Ramos (cell line): ENCODE measurements around the gene MYBL2.
"Not testable (repeated sequence)": the region's sequence is repeated elsewhere in the genome, so short reads cannot be mapped to it uniquely, and the experiment has no call there.

Experiments used
- in situ Hi-C: fragments of 300-500 bp; cut with MboI; formaldehyde crosslinking; loops from one replicate; pipeline ENCODE4 v1.14.3; 2022; ENCODE audit warnings: low sequenced_read_pairs; ENCODE audit not compliant: unreplicated experiment

Gene MYBL2

DNA sequence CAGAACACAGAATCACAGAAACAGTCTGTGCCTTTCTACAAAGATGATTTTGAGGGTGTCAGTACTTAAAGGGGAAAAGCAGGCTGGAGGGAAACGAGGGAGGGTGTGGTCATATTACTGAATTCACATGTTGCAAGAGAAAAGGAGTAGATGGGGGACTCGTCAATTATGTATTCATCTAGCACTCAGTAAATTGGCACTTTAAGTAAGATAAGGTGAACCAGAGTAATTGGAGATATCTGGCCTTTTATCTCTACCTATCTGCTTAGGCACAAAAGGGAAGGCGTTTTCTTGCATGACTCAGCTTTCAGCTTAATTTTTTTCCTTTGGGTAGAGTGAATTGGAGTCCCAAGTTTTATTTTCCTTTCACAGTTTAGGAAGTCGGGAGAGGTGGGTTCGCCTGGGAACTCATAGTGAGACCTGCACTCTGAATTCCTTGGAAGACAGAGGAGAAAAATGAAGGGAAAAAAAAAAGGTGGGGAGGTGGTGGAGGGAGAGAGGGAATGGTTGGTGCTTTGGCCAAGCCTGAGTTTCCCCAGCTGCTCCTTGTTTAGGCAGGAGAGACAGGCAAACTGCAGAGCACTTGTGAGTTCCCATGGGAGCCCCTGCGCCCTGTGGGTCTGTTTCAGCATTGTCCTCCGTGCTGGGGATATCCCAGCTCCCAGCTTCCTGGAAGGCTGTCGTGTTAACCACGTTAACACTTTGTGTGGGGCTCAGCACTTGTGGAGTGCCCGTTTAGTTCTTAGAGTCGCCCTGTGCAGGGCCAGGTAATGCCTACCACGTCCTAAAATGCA lies 79.6 kb downstream of the MYBL2 start:
- in situ Hi-C loops = no loop called here

DNA sequence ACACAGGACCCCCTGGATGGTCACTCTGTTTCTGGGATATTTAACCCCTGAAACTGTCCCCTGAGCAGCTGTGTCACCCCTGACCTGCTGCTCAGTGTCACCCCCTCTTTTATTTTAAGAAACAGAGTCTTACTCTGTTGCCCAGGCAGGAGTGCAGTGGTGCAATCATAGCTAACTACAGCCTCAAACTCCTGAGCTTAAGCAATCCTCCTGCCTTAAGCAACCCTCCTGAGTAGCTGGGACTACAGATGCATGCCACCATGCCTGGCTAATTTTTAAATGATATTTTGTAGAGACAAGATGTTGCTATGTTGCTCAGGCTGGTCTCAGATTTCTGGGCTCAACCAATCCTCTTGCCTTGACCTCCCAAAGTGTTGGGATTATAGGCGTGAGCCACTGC lies 81.4 kb downstream of the MYBL2 start:
- in situ Hi-C loops = no loop called here

- in situ Hi-C loops = loop anchor here (5.0 kb wide), 1 partner anchor 327 kb away; no protein-coding TSS in a partner anchor
Observed at GRCh38 chr20:43749734-43750294, 82.9 kb downstream of the MYBL2 start.

DNA sequence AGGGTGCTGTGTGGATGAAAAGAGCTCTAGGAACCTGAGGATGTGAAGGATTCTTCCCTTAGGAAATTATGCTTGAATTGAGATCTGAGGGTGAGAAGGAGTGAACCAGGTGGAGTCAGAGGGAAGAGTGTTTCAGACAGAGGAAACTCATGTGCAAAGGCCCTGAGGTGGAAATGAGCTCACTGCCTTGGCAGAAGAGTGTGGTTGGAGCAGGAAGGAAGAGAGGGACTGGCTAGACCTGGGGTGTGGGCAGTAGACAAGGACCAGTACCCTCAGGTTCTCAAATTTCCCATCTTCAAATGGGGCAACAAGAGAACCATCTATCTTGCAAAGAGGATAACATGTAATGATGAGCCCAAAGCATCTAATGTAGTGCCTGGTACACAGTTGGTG lies 83.9 kb downstream of the MYBL2 start:
- in situ Hi-C loops = loop anchor here (5.0 kb wide), 1 partner anchor 327 kb away; no protein-coding TSS in a partner anchor

GRCh38 chr20:43751167-43752050 lies 84.5 kb downstream of the MYBL2 start:
- in situ Hi-C loops = loop anchor here (5.0 kb wide), 1 partner anchor 326 kb away; no protein-coding TSS in a partner anchor

DNA sequence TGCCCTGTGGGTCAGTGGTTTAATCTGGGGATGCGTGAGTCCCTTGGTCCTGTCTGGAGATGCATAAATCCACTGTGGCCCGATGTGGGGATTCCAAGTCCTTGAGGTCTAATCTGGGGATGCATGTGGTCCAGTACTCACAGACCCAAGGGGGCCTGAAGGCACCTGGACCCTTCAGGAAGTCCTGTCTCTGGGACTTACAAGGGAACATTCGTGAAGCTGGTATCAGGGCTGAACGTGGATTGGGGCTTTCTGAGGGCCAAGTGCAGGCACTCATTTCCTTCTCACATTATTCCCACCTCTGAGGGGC lies 85.1 kb downstream of the MYBL2 start:
- in situ Hi-C loops = loop anchor here (5.0 kb wide), 1 partner anchor 325 kb away; no protein-coding TSS in a partner anchor

GRCh38 chr20:43752561-43753301 lies 85.8 kb downstream of the MYBL2 start:
- in situ Hi-C loops = loop anchor here (5.0 kb wide), 1 partner anchor 325 kb away; no protein-coding TSS in a partner anchor

DNA sequence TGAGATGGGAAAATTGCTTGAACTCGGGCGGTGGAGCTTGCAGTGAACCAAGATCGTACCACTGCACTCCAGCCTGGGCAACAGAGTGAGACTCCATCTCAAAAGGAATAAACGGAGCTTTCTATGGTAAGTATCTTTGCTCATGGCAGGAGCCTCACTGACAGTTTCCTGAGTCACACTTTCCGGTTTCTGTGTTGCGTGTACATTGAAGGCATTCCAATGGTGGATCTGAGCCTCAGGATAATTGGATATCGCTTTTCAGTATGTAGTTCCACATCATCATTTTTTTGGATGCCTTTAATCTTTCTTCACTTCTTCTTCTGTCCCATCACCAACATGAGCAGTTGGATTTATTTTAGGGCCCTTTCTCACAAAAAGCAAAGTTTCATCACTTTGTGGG lies 88.5 kb downstream of the MYBL2 start:
- in situ Hi-C loops = no loop called here

GRCh38 chr20:43755851-43756250 lies 88.9 kb downstream of the MYBL2 start:
- in situ Hi-C loops = no loop called here

GRCh38 chr20:43757888-43758287 lies 91.0 kb downstream of the MYBL2 start:
- in situ Hi-C loops = not testable (repeated sequence)

GRCh38 chr20:43761386-43762340 lies 94.7 kb downstream of the MYBL2 start:
- in situ Hi-C loops = no loop called here

GRCh38 chr20:43762911-43763310 lies 96.0 kb downstream of the MYBL2 start:
- in situ Hi-C loops = no loop called here

DNA sequence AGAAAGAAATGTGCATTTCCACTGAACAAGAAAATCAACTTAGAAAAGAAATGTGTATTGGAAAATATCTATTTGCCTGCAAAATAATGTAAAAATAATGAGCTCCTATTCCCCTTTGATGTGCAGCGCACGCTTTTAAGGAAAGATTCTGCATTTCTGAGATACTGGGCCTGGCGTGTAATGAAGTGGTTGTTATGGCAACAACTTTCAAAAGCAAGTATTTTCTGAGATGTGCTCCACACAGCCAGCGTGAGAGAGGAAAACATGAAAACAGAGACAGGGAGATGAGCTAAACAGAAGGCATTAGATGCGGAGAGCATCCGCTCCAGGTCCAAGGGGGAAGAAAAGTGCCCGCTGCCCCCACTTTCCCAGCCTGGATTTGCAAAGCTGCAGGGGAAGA lies 99.0 kb downstream of the MYBL2 start:
- in situ Hi-C loops = no loop called here
